Measurements from ENCODE around the gene NBPF6.
"Not testable (repeated sequence)": the region's sequence is repeated elsewhere in the genome, so short reads cannot be mapped to it uniquely, and the experiment has no call there.

Gene NBPF6

DNA sequence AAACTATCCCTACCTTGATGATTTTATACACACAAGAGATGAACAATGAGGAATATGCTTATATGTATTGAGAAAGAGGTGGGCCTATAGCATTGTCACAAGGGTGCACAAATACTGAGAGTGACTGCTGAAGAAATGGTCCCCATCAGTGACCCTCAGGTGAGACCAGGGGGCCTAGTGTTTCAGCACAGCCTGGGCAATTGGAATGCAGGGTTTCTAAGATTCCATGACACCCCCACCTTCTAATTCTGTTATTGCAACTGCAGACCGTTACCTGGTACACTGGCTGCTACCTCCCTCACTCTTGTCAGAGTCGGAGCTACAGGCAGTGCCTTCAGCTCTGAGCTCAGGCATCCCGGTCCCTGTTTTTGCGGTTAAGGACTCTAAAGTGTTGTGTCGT, at the start of gene NBPF6:
TSS of gene NBPF6 (plus strand) at position 301 of the 400 bp plus-strand sequence. CDS start 259 bp downstream, outside the sequence.
- not testable (repeated sequence) for DNase-seq

DNA sequence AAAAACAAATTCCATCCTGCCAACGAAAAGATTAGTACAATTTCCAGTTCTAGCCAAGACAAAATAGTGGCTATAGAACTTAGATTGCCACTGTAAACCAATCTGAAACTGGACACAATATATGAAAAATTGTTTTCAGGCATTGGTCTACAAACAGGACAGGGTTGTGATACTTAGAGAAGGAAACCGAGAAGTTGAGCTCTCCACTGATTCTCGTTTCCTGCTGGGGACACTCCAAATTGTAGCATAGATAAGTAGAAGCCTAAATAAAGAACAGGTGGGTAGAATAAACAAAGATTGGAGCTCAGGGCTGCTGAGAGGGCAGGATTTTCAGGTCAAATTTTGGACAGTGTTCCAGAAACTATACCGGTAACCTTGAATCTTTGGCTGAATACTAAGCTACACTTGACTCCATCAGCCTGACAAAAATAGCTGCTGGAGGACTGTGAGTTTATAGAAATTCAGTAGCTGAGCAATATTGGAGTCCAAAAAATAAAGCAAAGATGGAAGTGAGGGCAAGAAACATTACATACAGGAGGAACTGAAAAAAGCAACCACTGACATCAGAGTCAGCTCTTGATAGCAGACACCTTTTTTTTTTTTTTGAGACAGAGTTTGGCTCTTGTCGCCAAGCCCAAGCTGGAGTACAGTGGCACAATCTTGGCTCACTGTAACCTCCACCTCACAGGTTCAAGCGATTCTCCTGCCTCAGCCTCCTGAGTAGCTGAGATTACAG, 38.9 kb upstream of the NBPF6 start:
- DNase-seq, result not testable (repeated sequence)

DNA sequence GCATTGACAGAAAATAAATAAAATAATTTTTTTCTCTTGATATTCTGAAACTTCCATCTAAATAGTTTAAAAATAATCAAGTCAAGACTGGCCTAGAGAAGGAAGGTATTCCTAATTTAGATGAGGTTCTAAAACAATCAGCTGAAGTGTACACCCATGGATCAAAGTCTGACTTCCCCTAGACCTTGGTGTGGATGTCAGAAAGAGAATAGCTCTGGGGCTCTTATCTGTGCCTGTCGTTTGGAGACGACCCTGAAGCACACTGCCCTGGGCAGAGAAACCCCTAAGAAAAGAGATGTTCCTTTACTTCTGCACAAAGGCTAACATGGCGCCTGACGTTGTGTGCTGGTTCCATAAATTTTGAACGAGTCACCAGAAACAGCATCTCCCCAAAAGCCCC, 30.0 kb upstream of the NBPF6 start:
- not testable (repeated sequence) for DNase-seq

DNA sequence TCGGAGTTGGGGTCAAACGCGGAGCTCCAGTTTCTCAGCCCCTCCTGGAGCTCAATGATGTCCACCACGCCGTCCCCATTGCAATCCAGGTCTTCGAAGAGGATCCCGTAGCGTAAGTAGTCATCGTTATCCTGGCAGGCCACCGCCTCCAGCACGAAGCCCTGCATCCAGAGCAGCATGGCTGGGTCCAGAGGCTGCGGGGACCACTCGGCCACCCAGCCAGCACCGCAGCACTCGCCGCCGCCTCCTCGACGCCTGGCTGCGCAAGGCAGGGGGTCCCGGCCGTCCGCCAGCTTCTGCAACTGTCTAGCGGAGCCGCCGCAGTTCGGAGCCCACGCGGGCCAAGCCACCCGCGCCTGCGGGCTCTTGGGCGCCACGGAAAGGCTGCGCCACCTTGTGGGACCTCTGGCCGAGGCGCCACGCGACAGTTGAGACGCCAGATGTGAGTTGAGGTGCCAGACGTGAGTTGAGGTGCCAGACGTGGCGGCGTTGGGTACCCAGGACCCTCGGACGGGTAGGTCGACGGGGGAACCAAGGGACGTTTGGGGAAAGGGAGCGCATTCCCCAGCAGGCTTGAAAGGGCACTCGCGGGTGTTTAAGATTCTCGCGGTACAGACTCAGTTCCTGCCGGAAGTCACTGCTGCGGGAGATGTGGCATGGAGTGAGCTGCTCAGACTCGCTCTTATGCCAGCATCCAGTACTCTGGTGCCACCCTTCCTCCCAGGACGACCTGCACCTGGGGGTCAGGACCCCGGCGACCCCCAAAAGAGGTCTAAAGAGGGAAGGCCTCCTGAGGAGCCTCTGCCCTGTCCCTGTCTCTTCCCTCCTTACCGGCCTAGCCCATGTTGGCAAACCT, 28.9 kb upstream of the NBPF6 start:
- DNase-seq, result not testable (repeated sequence)

GRCh38 chr1:108426877-108427276, 23.3 kb upstream of the NBPF6 start:
- DNase-seq, result not testable (repeated sequence)

DNA sequence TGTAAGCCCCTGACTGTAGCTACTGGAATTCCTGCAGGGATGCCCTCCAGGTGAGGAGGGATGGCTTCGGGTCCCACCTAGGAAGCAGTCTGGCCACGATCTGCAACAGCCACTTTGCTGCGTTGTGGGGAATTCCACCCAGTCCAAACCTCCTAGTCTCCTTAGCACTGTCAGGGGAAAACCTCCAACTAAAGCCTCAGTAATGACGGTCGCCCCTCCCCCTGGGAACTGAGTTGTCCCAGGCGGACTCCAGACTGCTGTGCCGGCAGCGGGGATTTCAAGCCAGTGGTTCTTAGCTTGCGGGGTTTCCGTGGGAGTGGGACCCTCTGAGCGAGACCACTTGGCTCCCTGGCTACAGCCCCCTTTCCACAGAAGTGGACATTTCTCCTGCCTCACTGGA, 18.1 kb upstream of the NBPF6 start:
- DNase-seq, result not testable (repeated sequence)

- DNase-seq, result not testable (repeated sequence)
These were observed 16.7 kb upstream of the NBPF6 start for GRCh38 chr1:108433404-108433803.

DNA sequence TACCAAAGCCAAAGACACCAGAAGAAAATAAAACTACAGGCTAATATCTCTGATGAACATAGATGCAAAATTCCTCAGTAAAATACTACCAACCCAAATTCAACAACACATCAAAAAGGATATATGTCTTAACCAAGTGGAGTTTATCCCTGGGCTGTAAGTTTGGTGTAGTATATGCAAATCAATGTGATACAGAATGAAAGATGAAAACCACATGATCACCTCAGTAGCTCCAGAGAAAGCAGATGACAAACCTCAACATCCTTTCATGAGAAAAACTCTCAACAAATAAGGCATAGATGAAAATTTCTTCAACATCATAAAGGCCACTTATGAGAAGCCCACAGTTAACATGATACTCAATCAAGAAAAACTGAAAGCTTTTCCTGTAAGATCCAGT, 11.6 kb upstream of the NBPF6 start:
- not testable (repeated sequence) for DNase-seq

- not testable (repeated sequence) for DNase-seq
These were observed 4.4 kb downstream of the NBPF6 start for GRCh38 chr1:108454521-108454920.

GRCh38 chr1:108458661-108459060, 8.5 kb downstream of the NBPF6 start:
- DNase-seq, result not testable (repeated sequence)

GRCh38 chr1:108461758-108462157, 11.6 kb downstream of the NBPF6 start:
- DNase-seq, result not testable (repeated sequence)

GRCh38 chr1:108463962-108464361, 13.8 kb downstream of the NBPF6 start:
- DNase-seq, result not testable (repeated sequence)

DNA sequence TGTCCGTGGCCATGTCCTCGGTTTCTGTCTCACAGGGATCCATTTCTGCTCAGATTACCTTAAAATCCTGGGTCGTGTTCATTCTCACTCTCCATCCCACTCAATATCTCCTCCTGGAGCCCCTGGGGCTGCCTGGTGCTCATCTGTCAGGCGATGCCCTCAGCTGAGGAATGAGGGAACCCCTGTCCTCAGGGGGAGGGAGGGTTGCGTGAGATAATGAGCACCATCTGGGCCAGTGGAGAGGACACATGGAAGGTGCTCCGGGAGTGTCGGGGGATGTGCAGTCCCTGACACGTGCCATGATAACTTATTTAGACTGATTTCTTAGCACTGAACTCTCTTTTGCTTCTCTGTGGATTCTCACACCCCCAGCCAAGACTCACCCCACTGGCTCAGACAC, 16.0 kb downstream of the NBPF6 start:
- not testable (repeated sequence) for DNase-seq

GRCh38 chr1:108467155-108467554, 17.0 kb downstream of the NBPF6 start:
- DNase-seq, result not testable (repeated sequence)

DNA sequence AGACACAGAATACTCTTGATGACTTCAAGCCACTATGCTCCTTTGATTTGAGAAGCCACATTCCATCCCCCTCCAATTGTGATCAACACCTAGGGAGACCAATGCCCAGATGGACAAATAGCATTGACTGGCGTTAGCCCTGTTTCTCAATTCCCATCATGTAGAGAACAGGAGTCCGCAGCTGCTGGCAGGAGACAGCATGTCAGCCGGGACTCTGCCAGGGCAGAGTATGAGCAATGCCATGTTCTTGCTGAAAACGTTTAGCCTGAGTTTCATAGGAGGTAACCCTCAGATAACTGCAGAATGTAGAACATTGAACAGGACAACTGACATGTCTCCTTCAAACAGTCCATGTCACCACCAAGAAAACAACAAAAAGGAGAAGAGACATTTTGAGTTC, 20.6 kb downstream of the NBPF6 start:
- not testable (repeated sequence) for DNase-seq

DNA sequence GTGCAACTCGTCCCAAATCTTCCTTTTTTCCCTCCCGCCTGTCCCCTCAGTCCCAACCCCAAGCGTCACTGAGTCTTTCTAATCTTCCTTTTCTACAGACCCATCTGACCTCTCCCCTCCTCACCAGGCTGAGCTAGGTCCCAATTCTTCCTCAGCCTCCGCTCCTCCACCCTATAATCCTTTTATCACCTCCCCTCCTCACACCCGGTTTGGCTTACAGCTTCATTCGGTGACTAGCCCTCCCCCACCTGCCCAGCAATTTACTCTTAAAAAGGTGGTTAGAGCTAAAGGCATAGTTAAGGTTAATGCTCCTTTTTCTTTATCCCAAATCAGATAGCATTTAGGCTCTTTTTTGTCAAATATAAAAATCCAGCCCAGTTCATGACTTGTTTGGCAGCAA, 24.4 kb downstream of the NBPF6 start:
- not testable (repeated sequence) for DNase-seq

DNA sequence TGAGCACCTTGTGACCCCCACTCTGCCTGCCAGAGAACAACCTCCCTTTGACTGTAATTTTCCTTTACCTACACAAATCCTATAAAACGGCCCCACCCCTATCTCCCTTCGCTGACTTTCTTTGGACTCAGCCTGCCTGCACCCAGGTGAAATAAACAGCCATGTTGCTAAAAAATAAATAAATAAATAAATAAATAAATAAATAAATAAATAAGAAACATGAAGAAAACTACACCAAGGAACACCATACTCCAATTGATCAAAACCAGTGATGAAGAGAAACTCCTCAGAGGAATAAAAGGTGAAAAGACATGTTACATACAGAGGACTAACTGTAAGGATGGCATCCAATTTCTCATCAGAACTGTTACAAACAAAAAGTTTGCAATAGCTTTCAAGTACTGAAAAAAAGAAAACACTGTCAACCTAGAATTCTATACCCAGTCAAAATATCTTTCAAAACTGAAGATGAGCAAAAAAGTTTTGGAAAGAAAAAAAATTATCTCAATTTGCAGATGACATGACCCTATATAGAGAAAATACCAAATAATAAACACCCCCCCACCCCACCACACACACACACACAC, 28.4 kb downstream of the NBPF6 start:
- no peak for DNase-seq

DNA sequence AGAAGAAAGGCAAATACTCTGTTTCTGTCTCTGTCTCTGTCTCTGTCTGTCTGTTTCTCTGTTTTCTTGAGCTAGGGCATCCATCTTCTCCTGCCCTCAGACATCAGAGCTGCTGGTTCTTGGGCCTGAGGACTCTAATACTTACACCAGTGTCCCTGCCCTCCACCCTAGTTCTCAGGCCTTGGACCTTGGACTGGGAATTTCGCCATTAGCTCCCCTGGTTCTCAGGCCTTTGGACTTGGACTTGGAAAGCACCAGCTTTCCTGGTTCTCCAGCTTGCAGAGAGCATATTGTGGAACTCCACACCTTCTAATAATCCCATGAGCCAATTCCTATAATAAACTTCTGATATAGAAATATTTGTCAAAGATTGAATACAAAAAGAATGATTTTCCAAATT, 32.6 kb downstream of the NBPF6 start:
- DNase-seq, result no peak

DNA sequence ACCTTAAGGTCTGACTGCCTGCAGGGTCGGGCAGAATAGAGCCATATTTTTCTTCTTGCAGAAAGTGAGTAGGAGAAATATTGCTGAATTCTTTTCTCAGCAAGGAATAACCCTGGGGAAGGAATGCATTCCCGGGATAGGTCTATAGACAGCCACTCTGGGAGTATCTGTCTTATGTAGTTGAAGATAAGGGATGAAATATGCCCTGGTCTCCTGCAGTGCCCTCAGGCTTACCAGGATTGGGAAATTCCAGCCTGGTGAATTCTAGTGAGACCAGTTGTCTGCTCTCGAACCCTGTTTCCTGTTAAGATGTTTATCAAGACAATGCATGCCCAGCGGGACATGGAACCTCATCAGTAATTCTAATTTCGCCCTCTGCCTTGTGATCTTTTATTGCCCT, 35.8 kb downstream of the NBPF6 start:
- not testable (repeated sequence) for DNase-seq

DNA sequence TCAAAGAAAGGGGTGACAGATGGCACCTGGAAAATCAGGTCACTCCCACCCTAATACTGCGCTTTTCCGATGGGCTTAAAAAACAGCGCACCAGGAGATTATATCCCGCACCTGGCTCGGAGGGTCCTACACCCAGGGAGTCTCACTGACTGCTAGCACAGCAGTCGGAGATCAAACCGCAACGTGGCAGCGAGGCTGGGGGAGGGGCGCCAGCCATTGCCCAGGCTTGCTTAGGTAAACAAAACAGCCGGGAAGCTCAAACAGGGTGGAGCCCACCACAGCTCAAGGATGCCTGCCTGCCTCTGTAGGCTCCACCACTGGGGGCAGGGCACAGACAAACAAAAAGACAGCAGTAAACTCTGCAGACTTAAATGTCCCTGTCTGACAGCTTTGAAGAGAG, 36.6 kb downstream of the NBPF6 start:
- DNase-seq, result not testable (repeated sequence)

DNA sequence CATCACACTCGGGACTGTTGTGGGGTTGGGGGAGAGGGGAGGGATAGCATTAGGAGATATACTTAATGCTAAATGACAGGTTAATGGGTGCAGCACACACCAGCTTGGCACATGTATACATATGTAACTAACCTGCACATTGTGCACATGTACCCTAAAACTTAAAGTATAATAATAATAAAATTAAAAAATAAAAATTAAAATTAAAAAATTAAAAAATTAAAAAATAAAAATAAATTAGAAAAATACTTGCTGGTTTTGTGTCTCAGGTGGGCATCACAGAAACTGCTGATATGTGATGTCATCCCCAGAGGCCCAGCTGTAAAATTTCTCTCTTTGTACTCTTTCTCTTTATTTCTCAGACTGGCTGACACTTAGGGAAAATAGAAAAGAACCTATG, 44.9 kb downstream of the NBPF6 start:
- DNase-seq, result not testable (repeated sequence)

- DNase-seq, result not testable (repeated sequence)
These were observed 46.7 kb downstream of the NBPF6 start for GRCh38 chr1:108496856-108497255.

DNA sequence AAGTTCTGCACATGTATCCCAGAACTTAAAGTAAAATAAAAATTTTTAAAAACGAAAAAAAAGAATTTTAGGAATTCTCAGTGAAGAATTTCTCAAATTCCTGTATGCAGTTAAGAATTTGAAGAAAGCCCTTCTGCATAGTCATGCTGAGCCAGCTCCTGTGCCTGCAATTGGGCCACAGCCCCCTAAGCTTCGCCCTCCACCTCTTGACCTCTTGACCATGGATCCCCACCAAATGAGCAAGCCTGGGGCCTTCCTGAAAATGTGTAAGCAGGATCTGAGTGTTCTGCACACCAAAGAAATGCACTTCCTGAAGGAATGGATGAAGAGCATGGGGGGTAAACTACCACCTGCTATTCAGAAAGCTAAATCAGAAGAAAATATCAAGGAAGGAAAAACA, 52.0 kb downstream of the NBPF6 start:
- no peak for DNase-seq

Measured in NCI-H524 (cell line).